Neural progenitor cell (in vitro differentiated cells): Measurements from ENCODE around the gene SCYL2.
"Not testable (repeated sequence)": the region's sequence is repeated elsewhere in the genome, so short reads cannot be mapped to it uniquely, and the experiment has no call there.

Experiments used
- CTCF ChIP-seq: fragments of 200-600 bp; sonication (generic); IDR thresholded peaks from 2 replicates; pipeline ENCODE4 v1.5.1; 2017; ENCODE audit warnings: antibody characterized with exemption, mild to moderate bottlenecking
- EZH2phosphoT487 ChIP-seq: fragments of 200-600 bp; sonication (generic); IDR thresholded peaks from 2 replicates; pipeline ENCODE4 v1.6.1; 2017; ENCODE audit warnings: antibody characterized with exemption

- TF ChIP-seq CTCF, EZH2phosphoT487: not testable (repeated sequence)
Measured at GRCh38 chr12:100222173-100222572, 44.8 kb upstream of the SCYL2 start.
